ENCODE measurements around the gene USP37.

DNA sequence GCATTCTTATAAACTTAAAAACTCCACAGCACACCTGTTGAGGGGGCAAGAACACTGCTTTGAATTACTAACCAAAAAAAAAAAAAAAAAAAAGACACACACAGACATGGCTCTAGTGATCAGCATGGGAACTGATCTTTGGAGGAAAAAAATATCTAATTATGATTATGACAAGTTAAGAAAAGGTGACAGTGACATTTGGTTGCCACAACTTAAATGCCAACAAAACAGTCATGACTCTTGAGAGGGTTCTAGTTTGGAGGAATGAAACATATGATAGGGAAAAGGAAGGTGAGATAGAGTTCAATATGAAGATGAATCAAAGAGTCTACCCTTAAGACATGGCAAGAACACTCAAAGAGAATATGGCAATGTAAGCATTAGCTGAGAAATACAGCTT lies 20.6 kb downstream of the USP37 start:
- TF ChIP-seq CTCF (IDR thresholded peaks at IDR 0.05) (no peak), POLR2AphosphoS5 (IDR thresholded peaks at IDR 0.05) (no peak)

Measured in breast epithelium (tissue), 3 donors.